Stimulated activated CD8-positive, alpha-beta memory T cell treated with anti-CD3 and anti-CD28 coated beads, Interleukin-7, amount 100 ng/mL, for 48 hours (primary cell): ENCODE data around the gene ZNF331.

Experiments
- DNase-seq, 2 donors: peaks; one replicate each; pipeline ENCODE4 v3.0.0-alpha.2; 2020; ENCODE audit warnings: low read depth in 1 of 2; ENCODE audit errors: extremely low read depth in 1 of 2

Gene ZNF331

GRCh38 chr19:53520547-53521372, 17.2 kb upstream of the ZNF331 start:
- DNase-seq = peak; percentile 64 to 82

DNA sequence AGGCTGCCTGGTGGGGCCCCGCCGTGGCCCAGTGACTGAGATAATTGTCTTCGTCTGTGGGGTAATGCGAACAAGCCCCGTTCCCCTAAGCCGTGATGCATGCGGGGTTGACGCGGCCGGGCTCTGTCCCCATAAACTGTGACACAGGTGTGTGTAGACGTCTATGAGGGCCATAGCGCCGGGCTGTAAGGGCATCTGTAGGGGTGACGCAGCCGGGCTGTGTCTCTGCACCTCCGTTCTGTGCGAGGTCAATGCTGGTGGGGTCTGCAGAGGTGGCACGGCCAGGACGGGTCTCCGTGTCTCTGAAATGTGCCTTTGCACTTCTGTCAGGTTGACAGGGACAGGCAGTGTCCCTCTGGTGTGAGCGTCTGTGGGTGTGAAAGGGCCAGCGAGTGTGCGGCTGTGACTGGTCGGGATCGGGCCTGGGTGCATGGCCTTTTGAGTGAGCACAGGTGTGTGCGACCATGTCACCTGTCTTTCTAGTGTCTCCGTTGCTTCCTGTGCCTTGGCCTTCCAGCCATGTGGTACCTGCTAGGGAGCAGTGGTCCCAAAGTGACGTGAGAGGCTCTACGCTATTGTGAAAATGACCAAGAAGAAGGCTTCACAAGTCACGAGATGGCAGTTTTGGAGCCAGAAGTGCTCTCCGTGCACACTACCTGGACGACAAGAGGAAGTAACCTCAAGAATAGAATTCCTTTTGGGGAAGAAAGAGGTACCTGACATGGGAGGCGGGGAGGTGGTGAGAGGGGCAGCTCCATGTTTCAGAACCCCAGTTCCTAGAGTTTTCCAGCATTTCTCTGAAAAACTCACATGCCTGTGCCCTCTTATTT, 16.4 kb upstream of the ZNF331 start:
- no peak for DNase-seq

DNA sequence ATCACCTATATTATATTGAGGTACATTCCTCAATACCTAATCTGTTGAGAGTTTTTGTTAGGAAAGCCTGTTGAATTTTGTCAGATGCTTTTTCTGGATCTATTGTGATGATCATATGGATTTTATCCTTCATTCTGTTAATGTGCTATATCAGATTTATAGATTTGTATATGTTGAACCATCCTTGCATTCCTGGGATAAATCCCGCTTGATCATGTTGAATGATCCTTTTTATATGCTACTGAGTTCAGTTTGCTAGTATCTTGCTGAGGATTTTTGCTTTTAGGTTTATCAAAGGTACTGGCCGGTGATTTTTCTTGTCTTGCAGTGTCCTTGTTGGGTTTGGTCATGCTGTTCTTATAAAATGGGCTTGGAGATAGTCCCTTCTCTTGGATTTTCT, 12.0 kb upstream of the ZNF331 start:
- no peak for DNase-seq

GRCh38 chr19:53530622-53531021, 7.3 kb upstream of the ZNF331 start:
- DNase-seq = no peak

GRCh38 chr19:53531457-53531856, 6.5 kb upstream of the ZNF331 start:
- DNase-seq = no peak

GRCh38 chr19:53532362-53532761, 5.6 kb upstream of the ZNF331 start:
- DNase-seq = no peak

DNA sequence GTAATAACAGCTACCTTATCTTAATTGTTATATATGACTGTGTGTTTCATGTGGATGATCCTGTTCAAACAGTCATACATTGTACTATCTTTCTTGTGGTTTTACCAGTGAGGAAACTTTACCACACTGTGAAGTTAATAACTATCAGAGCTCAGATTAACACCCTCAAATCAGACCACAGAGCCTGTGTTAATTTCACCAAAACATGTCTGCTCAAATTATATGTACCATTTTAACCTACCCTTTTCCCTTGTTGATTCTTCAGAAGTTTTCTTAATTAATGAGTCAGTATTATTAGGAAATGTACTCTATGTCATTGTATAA, 1.8 kb upstream of the ZNF331 start:
- no peak for DNase-seq

DNA sequence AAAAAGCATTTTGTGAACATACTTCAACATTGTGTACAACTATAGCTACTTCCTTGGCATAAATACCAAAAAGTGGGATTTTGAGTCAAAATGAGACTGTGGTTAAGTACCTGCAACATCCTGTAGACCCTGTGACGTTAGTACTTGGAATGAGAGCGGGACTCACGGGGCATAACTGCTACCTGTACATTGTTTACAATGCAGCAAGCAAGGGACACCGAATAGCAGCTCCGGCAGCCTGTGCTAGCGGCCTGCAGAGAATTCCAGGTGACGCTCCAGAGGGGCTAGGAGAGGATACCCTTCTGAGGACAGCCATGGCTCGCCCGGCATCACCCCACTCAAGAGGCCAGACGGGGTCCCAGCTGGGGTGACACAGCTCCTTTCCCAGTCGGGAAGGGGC, 824 bp upstream of the ZNF331 start:
- no peak for DNase-seq

- no peak for DNase-seq
These were observed 599 bp downstream of the ZNF331 start for GRCh38 chr19:53538378-53539109.

GRCh38 chr19:53540091-53540490, 2.1 kb downstream of the ZNF331 start:
- no peak for DNase-seq

DNA sequence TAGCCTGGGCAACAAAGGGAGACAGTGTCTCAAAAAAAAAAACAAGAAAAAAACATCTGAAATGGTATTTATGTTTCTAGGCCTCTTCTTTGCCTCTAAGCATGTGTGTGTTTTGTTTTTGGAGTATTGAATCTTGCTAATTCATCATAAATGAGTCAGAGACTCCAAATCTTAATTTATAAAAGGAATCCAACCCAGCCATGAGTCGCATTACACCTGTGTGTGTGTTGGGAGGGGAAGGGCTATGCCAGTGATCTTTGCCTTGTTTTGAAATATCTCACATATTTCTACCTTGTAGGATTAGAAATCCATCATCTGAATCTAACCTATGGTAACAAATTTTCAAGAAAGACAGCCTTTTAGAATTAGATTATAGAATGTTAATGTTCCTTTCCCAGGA, 4.0 kb downstream of the ZNF331 start:
- DNase-seq = no peak

GRCh38 chr19:53545271-53546065, 7.5 kb downstream of the ZNF331 start:
- no peak for DNase-seq

GRCh38 chr19:53546758-53547513, 9.0 kb downstream of the ZNF331 start:
- DNase-seq = no peak

- DNase-seq = no peak
These were observed 11.4 kb downstream of the ZNF331 start for GRCh38 chr19:53549340-53549739.

- DNase-seq = no peak
These were observed 14.2 kb downstream of the ZNF331 start for GRCh38 chr19:53552001-53552721.

- DNase-seq = no peak
These were observed 15.2 kb downstream of the ZNF331 start for GRCh38 chr19:53553156-53553555.

- peak; percentile 76 to 85 for DNase-seq
These were observed 16.2 kb downstream of the ZNF331 start for GRCh38 chr19:53553865-53554791.

DNA sequence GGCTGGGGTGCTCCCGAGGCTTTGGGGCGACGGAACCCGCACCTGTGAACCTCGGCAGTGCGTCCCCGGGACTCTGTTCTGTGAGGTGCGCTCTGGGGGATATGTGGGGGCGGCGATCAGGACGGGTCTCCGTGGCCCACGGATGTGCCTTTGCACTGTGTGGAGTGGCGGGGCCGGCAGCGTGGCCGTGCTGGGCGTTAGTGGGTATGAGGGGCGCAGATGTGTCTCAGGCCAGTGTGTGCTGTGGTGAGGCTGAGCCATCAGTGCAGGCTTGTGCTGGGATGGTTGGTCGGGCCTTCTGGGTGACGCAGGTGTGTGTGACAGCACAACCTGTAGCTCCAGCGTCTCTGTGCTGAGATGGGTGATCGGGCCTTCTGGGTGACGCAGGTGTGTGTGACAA, 16.9 kb downstream of the ZNF331 start:
- no peak for DNase-seq
